ENCODE data around the gene SLC7A8. TPM values are rescaled to one million over a fixed set of nuclear protein-coding genes. Genes with fewer than 3 reads are reported as not detected.

SLC7A8 gene
- polyA plus RNA-seq, 5 donors = 107 to 140 (median 126) TPM

Other genes starting within 250 kb of the SLC7A8 start
- gene HAUS4, start 226.6 kb downstream of the SLC7A8 start, polyA plus RNA-seq (ENCODE audit: insufficient read depth in 1 of 5, insufficient read length in 5 of 5, low replicate concordance in 1 of 5) = 10 to 100 TPM; 50.8 to 86.9 (median 80.5) TPM
- gene AJUBA, start 201.1 kb downstream of the SLC7A8 start, polyA plus RNA-seq (ENCODE audit: insufficient read depth in 1 of 5, insufficient read length in 5 of 5, low replicate concordance in 1 of 5) = 10 to 100 TPM; 31.3 to 50.3 (median 40.6) TPM
- gene C14orf93, start 173.5 kb downstream of the SLC7A8 start, polyA plus RNA-seq (ENCODE audit: insufficient read depth in 1 of 5, insufficient read length in 5 of 5, low replicate concordance in 1 of 5) = 10 to 100 TPM; 20.6 to 23.2 (median 21.5) TPM
- gene PSMB5, start 148.8 kb downstream of the SLC7A8 start, polyA plus RNA-seq (ENCODE audit: insufficient read depth in 1 of 5, insufficient read length in 5 of 5, low replicate concordance in 1 of 5) = 100 to 1,000 TPM; 155 to 205 (median 174) TPM
- not detected for gene PSMB11, start 141.4 kb downstream of the SLC7A8 start, polyA plus RNA-seq (ENCODE audit: insufficient read depth in 1 of 5, insufficient read length in 5 of 5, low replicate concordance in 1 of 5)
- gene CDH24, start 126.1 kb downstream of the SLC7A8 start, polyA plus RNA-seq (ENCODE audit: insufficient read depth in 1 of 5, insufficient read length in 5 of 5, low replicate concordance in 1 of 5) = 10 to 100 TPM in 4 of 5 donors, 1 to 10 TPM in 1; 9.7 to 13.7 (median 12.2) TPM
- gene ACIN1, start 88.5 kb downstream of the SLC7A8 start, polyA plus RNA-seq (ENCODE audit: insufficient read depth in 1 of 5, insufficient read length in 5 of 5, low replicate concordance in 1 of 5) = 100 to 1,000 TPM; 277 to 378 (median 335) TPM
- 10 to 100 TPM; 57.4 to 70.3 (median 64.5) TPM for gene C14orf119, start 88.2 kb downstream of the SLC7A8 start, polyA plus RNA-seq (ENCODE audit: insufficient read depth in 1 of 5, insufficient read length in 5 of 5, low replicate concordance in 1 of 5)
- under 1 TPM in 2 of 5 donors, not detected in 3; 0.05 to 0.06 TPM for gene CIROP, start 78.7 kb downstream of the SLC7A8 start, polyA plus RNA-seq (ENCODE audit: insufficient read depth in 1 of 5, insufficient read length in 5 of 5, low replicate concordance in 1 of 5)
- under 1 TPM; 0.10 to 0.23 (median 0.16) TPM for gene CEBPE, start 64.4 kb downstream of the SLC7A8 start, polyA plus RNA-seq (ENCODE audit: insufficient read depth in 1 of 5, insufficient read length in 5 of 5, low replicate concordance in 1 of 5)
- gene RNF212B, start 54.3 kb upstream of the SLC7A8 start, polyA plus RNA-seq (ENCODE audit: insufficient read depth in 1 of 5, insufficient read length in 5 of 5, low replicate concordance in 1 of 5) = 1 to 10 TPM in 2 of 5 donors, under 1 TPM in 2, not detected in 1; 0.65 to 1.6 (median 1.1) TPM
- 10 to 100 TPM; 15.2 to 19.3 (median 16.4) TPM for gene HOMEZ, start 102.5 kb upstream of the SLC7A8 start, polyA plus RNA-seq (ENCODE audit: insufficient read depth in 1 of 5, insufficient read length in 5 of 5, low replicate concordance in 1 of 5)
- 10 to 100 TPM; 18.4 to 24.7 (median 22.0) TPM for gene PPP1R3E, start 119.2 kb upstream of the SLC7A8 start, polyA plus RNA-seq (ENCODE audit: insufficient read depth in 1 of 5, insufficient read length in 5 of 5, low replicate concordance in 1 of 5)
- gene BCL2L2, start 123.2 kb upstream of the SLC7A8 start, polyA plus RNA-seq (ENCODE audit: insufficient read depth in 1 of 5, insufficient read length in 5 of 5, low replicate concordance in 1 of 5) = 10 to 100 TPM; 35.9 to 42.0 (median 37.3) TPM
- gene PABPN1, start 137.8 kb upstream of the SLC7A8 start, polyA plus RNA-seq (ENCODE audit: insufficient read depth in 1 of 5, insufficient read length in 5 of 5, low replicate concordance in 1 of 5) = 100 to 1,000 TPM; 191 to 227 (median 216) TPM
- 10 to 100 TPM; 26.1 to 41.7 (median 33.6) TPM for gene SLC22A17, start 169.2 kb upstream of the SLC7A8 start, polyA plus RNA-seq (ENCODE audit: insufficient read depth in 1 of 5, insufficient read length in 5 of 5, low replicate concordance in 1 of 5)
- 10 to 100 TPM; 37.4 to 67.0 (median 49.9) TPM for gene EFS, start 181.5 kb upstream of the SLC7A8 start, polyA plus RNA-seq (ENCODE audit: insufficient read depth in 1 of 5, insufficient read length in 5 of 5, low replicate concordance in 1 of 5)
- not detected for gene IL25, start 189.1 kb upstream of the SLC7A8 start, polyA plus RNA-seq (ENCODE audit: insufficient read depth in 1 of 5, insufficient read length in 5 of 5, low replicate concordance in 1 of 5)
- 1 to 10 TPM; 2.3 to 4.9 (median 3.9) TPM for gene CMTM5, start 193.4 kb upstream of the SLC7A8 start, polyA plus RNA-seq (ENCODE audit: insufficient read depth in 1 of 5, insufficient read length in 5 of 5, low replicate concordance in 1 of 5)
- gene MYH6, start 224.6 kb upstream of the SLC7A8 start, polyA plus RNA-seq (ENCODE audit: insufficient read depth in 1 of 5, insufficient read length in 5 of 5, low replicate concordance in 1 of 5) = under 1 TPM in 2 of 5 donors, not detected in 3; 0.03 to 0.18 TPM